GM19468 (cell line): ENCODE results near the gene DAAM1.

ENCODE experiments used
- ATAC-seq: cut with Tn5 transposase; IDR thresholded peaks from one replicate; pipeline ENCODE4 v1.9.1; 2021; ENCODE audit warnings: mild to moderate bottlenecking, moderate library complexity, moderate number of reproducible peaks; ENCODE audit not compliant: unreplicated experiment; ENCODE audit errors: extremely low read depth

The DAAM1 gene

GRCh38 chr14:59333235-59333634, 144.8 kb downstream of the DAAM1 start:
- ATAC-seq, result no peak

- ATAC-seq, result no peak
Measured at GRCh38 chr14:59333668-59334067, 145.2 kb downstream of the DAAM1 start.

- ATAC-seq, result no peak
Measured at GRCh38 chr14:59334253-59334652, 145.8 kb downstream of the DAAM1 start.

- no peak for ATAC-seq
Measured at GRCh38 chr14:59336098-59336497, 147.6 kb downstream of the DAAM1 start.

DNA sequence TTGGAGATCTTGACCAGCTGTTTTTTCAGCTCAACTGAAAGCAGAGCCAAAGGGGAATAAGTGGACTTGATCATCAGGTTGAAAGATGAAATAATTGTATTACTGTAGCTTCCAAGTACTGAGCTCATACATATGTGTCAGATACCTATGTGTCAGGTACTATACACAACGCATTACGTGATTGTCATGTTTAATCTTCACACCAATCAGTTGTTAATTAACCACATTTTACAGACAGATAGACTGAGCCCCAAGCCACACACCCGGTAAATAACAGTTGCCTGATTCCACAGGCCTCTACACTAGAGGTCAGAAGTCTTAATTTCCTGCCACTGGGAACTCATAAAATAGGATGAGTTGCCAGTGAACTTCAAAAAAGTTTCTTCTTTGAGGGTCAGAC, 148.2 kb downstream of the DAAM1 start:
- ATAC-seq, result no peak

DNA sequence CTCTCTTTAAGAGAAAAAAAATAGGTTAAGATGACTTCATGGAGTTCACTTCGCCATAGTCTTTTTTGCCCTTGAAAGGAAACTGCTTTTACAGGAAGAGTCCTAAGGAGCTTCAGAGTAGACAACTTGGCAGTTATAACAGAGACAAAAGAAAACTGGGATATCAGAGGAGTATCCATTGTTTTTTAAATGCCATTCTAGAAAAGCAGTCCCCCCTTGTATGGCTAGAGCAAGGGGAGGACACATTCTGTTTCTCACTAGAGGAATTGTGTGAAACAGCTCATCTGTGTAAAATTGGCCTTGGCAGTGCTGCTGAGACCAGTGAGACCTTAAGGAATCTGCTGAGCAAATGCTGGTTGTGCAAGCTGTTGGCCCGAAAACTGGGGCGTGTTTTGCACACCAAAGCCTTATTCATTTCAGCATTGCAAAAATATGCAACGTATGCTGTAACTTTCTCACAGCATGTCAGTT, 148.7 kb downstream of the DAAM1 start:
- no peak for ATAC-seq

GRCh38 chr14:59338761-59339160, 150.3 kb downstream of the DAAM1 start:
- no peak for ATAC-seq

DNA sequence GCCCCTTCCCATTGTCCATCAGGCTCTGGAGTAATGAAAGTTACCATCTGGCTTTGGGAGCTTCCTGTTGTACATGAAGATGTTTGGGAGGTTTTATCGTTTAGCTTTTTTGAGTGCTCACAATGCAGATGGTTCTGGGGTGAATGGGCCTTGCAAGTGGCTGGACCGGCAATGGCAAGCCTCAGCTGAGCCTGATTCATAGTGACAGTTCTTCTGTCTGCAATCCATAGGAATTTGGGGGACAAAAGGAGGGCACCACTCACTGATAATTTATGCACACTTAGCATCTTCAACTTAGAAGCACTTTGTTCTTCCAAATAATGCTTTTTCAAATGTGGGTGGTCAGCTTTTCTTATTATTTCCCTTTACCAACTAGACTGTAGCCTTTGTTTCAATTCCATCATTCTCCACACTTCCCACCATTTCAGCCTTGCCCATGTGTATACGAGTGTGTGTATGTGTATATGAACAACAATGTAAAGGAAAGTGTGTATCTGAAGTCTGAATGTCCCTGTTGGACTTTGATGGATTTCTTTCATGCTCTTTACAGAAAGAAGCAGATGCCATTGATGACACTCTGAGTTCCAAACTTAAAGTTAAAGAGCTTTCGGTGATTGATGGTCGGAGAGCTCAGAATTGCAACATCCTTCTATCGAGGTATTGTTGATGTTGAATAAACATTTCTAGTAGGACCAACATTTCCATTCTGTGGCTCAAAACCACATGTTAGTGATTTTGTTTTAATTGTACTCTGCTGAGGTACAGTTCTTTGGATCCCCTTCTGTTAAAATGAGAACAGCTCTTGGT, 151.3 kb downstream of the DAAM1 start:
- no peak for ATAC-seq

DNA sequence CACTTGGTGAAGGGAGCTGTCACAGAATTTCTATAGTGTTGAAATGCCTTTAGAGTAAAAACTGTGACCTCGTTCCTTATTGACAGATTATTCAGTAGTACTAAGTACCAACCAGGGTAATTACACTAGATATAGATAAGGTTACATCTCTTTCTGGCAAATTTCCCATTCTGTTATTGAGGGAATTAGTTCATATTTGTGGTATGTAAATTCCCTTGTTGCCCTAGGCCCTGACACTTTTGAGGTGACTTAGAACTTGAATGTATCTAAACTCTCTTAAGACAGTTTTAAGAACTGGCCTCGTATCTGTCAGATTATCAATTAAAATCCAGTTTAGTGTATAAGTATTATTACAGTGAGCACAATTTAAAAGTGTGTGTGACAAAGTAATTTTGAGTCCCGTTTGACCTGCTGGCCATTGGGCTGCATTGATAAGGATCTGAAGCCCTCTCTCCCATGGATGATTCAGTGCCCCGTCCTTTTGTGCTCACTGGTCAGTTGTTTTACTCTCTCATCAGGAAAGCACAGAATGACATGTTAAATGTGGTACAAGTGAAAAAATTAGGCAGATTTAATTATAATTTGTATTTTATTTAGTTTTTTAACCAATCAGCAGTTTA, 153.5 kb downstream of the DAAM1 start:
- ATAC-seq, result no peak

DNA sequence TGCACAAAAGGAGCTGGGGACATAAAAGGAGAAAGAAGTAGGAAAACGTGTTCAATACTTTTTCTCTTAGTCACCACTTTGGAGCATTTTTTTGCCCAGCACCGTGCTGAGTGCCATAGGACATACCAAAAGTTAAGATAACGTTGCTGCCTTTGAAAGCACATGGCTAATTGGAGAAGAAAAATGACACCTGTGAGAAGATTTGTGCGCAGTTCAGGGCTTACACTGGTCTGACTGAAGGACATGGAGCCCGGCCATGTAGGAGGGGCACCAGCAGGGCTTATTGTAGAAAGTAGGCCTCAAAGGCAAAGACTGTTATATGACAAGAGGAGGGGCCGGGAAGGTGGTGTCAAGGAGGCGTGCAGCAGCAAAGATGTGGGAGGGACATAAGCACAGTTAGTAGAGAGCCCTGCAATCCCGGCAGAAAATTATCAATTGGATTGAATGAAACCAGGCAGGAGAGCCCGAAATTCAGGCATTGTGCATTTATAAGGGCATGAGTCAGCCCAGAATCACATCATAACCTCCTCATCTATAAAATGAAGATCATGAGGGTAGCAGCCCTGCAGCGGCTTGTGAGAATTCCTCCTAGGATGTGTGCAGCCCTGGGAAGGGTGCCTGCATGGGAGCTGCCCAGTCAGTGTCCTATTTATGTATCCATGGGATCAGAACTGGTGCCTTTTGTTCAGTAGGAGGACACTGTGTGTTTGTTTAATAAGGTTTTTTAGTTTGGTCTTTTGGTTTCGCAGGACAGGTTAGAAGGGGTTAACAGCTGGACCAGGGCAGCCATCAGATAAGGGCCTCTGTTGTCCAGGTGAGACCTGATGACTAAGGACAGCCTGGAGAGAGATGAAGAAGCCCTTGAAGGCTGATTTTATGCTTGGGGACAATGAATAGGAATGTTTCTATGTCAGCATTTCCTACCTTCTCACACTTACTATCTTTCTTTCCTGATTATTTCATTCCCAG, 154.3 kb downstream of the DAAM1 start:
- no peak for ATAC-seq

DNA sequence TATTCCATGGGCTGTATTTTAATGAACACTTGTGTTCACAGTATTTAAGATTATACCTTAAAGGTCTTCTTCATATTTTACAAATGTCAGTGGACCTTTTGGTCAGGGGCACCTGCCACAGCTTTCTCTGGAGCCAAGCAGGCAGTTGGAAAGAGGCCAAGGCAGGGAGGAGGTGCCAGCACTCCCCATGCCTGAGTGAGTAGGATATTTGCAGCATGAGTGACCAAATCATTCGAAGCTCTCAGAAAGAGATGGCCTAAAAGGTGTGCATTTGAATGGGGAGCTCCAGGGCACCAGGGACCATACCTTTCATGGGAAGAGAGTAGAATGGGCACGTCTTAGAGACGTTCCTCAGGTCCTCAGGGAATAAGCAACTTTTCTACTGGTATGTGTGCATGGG, 155.1 kb downstream of the DAAM1 start:
- no peak for ATAC-seq

- ATAC-seq, result no peak
Measured at GRCh38 chr14:59344016-59344415, 155.5 kb downstream of the DAAM1 start.

DNA sequence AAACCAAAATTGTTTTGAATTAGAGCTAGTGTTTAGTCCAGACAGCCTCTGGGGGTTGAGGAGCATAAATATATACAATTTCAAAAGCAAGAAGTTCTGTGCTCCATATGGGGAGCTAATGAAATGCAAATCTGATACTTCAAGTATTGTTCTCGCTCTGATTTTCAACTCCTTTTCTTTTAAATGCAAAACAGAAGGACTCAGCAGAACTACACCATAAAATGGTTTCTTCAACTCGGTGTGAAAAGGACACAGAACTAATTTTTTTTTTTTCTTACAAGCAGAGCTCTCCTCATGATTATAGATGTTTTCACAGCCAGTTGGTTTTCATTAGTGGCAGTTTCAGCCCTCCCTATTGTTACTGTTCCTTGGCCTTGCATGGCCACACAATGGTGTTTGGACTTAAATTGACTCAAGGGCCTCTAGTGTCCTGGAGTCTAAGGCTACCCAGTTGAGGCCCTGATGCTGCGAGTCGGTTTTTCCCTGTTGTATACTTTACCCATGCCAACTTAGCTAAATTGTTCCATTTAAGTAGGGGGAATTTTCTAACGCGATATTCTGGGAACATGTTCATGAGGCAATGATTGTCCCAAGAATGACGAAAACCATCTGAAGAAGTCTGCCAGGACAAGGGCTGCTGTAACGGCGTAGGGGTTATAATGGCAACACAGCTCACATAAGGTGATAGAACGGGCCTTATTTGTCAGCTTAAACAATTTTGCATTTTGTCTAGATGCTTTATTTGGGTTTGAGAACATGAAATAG, 156.4 kb downstream of the DAAM1 start:
- ATAC-seq, result no peak

DNA sequence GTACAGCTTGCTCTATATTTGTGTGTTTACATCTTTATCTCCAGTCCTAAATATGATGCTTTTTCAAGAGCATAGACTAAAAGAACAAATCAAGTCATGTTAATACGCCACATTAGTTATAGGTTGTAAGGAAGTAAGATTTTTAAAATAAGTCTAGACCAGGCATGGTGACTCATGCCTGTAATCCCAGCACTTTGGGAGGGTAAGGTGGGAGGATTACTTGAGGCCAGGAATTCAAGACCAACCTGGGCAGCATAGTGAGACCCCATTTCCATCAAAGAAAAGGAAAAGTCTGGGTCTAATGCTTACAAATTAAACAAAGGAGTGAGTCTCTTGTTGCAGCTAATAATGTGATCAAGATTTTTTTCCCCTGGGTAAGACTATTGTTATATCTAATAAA, 157.9 kb downstream of the DAAM1 start:
- ATAC-seq, result no peak

GRCh38 chr14:59346796-59347510, 158.5 kb downstream of the DAAM1 start:
- ATAC-seq, result no peak

GRCh38 chr14:59347511-59347900, 159.0 kb downstream of the DAAM1 start:
- ATAC-seq, result no peak

- ATAC-seq, result no peak
Measured at GRCh38 chr14:59347915-59348314, 159.4 kb downstream of the DAAM1 start.

- ATAC-seq, result no peak
Measured at GRCh38 chr14:59349258-59349701, 160.8 kb downstream of the DAAM1 start.

DNA sequence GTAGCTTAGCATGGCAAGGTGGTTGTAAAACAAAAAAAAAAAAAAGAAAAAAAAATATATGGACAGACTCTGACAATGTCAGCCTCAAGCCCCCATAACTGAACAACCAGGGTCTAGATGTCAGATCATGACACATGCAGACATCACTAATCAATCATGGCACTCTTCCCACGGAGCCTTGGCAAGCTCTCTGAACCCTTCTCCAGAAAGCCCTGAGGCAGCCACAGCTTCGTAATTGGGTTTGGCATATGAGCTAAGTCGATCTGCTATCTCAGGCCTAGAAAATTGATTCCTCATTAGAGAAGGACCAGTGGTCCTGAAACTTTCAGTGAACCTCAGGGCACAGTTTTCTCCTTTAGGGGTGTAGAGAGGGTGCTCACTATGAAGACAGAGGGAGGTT, 164.5 kb downstream of the DAAM1 start:
- no peak for ATAC-seq
